Measurements from ENCODE around the gene DGKB. TPM values are rescaled to one million over a fixed set of nuclear protein-coding genes. Genes with fewer than 3 reads are reported as not detected.

DGKB gene
- total RNA-seq, 1 experiment from 2014 or later: not detected

DNA sequence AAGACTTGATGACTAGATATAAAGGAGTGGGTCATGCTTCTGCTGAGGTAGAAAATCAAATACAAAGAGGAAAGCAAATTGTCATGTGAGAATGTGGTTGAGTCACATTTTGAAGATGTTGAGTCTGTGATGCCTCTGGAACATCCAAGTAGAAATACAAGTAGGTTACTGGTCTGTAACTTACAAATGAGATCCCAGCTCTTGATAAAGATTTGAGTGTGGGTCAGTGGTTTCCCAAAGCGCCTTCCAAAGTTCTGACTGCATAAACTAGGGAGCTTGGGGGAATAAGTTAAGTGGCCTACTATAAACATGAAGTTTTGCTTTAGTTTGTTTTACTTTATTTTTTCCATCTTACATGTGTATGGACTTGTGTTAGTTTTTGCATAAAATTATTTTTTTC lies 768.8 kb downstream of the DGKB start:
- POLR2A ChIA-PET (ENCODE audit: low non-redundant PET): no interaction called here
- intact Hi-C loops (cut with micrococcal nuclease; ENCODE audit: unreplicated experiment): no loop called here

DNA sequence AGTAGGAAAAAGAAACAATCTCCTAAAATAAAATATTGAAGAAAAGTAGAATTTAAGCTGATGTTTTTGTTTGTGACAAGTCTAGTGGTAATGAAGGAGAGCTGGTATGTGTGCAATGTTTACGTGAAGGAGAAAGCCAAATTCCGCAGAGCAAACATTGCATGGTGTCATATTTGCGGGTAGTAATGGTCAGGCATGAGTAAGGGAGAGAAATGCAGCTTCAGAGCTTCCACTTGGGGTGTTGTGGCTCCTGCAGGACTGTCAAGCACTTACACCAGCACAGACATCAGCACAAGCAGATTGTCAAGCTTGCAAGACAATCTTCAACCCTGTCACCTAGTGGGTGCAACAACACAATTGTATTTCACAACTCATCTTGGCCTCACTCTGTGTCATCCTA lies 776.6 kb downstream of the DGKB start:
- Histone ChIP-seq H3K4me3 (ENCODE audit: low read depth, low read length, poor library complexity, severe bottlenecking) (no peak overlapping the region), H3K27me3 (replicated peaks; ENCODE audit: insufficient read depth, low read depth, low read length, poor library complexity) (no peaks in the 10 kb centered on the region), H3K9me3 (ENCODE audit: low read depth, low read length, poor library complexity, severe bottlenecking) (no peaks in the 10 kb centered on the region), H3K4me1 (ENCODE audit: insufficient read depth, low read length, poor library complexity, severe bottlenecking) (no peaks in the 10 kb centered on the region), H3K36me3 (ENCODE audit: insufficient read depth, low read length, poor library complexity, severe bottlenecking) (no peaks in the 10 kb centered on the region), H3K27ac (ENCODE audit: low read depth, low read length, poor library complexity, severe bottlenecking) (no peak overlapping the region)
- BruUV-seq (replicated peaks): no TSS peak
- no peak for TF ChIP-seq EZH2 (IDR thresholded peaks at IDR 0.05; ENCODE audit: borderline replicate concordance, low read depth, low read length, poor library complexity, severe bottlenecking)
- TF ChIP-seq, protein P1, sequence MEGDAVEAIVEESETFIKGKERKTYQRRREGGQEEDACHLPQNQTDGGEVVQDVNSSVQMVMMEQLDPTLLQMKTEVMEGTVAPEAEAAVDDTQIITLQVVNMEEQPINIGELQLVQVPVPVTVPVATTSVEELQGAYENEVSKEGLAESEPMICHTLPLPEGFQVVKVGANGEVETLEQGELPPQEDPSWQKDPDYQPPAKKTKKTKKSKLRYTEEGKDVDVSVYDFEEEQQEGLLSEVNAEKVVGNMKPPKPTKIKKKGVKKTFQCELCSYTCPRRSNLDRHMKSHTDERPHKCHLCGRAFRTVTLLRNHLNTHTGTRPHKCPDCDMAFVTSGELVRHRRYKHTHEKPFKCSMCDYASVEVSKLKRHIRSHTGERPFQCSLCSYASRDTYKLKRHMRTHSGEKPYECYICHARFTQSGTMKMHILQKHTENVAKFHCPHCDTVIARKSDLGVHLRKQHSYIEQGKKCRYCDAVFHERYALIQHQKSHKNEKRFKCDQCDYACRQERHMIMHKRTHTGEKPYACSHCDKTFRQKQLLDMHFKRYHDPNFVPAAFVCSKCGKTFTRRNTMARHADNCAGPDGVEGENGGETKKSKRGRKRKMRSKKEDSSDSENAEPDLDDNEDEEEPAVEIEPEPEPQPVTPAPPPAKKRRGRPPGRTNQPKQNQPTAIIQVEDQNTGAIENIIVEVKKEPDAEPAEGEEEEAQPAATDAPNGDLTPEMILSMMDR (conservative IDR thresholded peaks at IDR 0.05; ENCODE audit: low read depth, low read length): no peak
- intact Hi-C loops (cut with micrococcal nuclease; ENCODE audit: unreplicated experiment): no loop called here
- CTCF ChIA-PET: no interaction called here
- DNase-seq (ENCODE audit: low spot score): no peak
- POLR2A ChIA-PET (ENCODE audit: low non-redundant PET): no interaction called here

More for the DNA sequence above, 768.8 kb downstream of the DGKB start:
- BruUV-seq (replicated peaks): no TSS peak
- H3K36me3 ChIP-seq (ENCODE audit: insufficient read depth, low read length, poor library complexity, severe bottlenecking): no peaks in the 10 kb centered on the region
- CTCF ChIA-PET: no interaction called here
- no peak for TF ChIP-seq EZH2 (IDR thresholded peaks at IDR 0.05; ENCODE audit: borderline replicate concordance, low read depth, low read length, poor library complexity, severe bottlenecking)
- TF ChIP-seq, protein P1 (conservative IDR thresholded peaks at IDR 0.05; ENCODE audit: low read depth, low read length): no peak
- no peak for DNase-seq (ENCODE audit: low spot score)
- no peaks in the 10 kb centered on the region for H3K4me1 ChIP-seq (ENCODE audit: insufficient read depth, low read length, poor library complexity, severe bottlenecking)
- no peaks in the 10 kb centered on the region for H3K9me3 ChIP-seq (ENCODE audit: low read depth, low read length, poor library complexity, severe bottlenecking)
- H3K27me3 ChIP-seq (replicated peaks; ENCODE audit: insufficient read depth, low read depth, low read length, poor library complexity): no peaks in the 10 kb centered on the region
- H3K27ac ChIP-seq (ENCODE audit: low read depth, low read length, poor library complexity, severe bottlenecking): no peak overlapping the region
- H3K4me3 ChIP-seq (ENCODE audit: low read depth, low read length, poor library complexity, severe bottlenecking): no peak overlapping the region

DNA sequence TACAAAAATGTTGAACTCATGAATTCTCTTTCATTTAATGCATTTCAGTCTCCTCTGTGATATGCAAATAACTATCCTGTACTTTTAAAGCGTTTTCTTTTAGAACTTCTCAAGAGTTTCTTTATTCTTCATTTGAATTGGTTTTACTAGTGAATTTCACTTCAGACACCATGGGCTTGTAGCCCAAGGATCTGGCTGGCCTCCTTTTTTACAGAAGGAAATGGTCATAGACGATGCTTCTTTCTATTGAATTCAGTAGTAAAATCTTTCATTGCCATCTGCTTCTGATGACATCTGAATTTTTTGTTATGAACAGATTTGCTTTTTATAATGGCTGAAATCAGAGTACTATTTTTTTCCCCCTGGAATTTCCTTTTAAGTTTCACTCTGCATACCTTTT lies 777.8 kb downstream of the DGKB start:
- no peaks in the 10 kb centered on the region for H3K9me3 ChIP-seq (ENCODE audit: low read depth, low read length, poor library complexity, severe bottlenecking)
- H3K4me1 ChIP-seq (ENCODE audit: insufficient read depth, low read length, poor library complexity, severe bottlenecking): no peaks in the 10 kb centered on the region
- no TSS peak for BruUV-seq (replicated peaks)
- ChIA-PET CTCF (no interaction called here), POLR2A (ENCODE audit: low non-redundant PET) (no interaction called here)
- no peak for DNase-seq (ENCODE audit: low spot score)
- TF ChIP-seq, protein P1 (conservative IDR thresholded peaks at IDR 0.05; ENCODE audit: low read depth, low read length): no peak
- no peak for TF ChIP-seq EZH2 (IDR thresholded peaks at IDR 0.05; ENCODE audit: borderline replicate concordance, low read depth, low read length, poor library complexity, severe bottlenecking)
- no peaks in the 10 kb centered on the region for H3K36me3 ChIP-seq (ENCODE audit: insufficient read depth, low read length, poor library complexity, severe bottlenecking)
- H3K4me3 ChIP-seq (ENCODE audit: low read depth, low read length, poor library complexity, severe bottlenecking): no peak overlapping the region
- no peak overlapping the region for H3K27ac ChIP-seq (ENCODE audit: low read depth, low read length, poor library complexity, severe bottlenecking)
- intact Hi-C loops (cut with micrococcal nuclease; ENCODE audit: unreplicated experiment): no loop called here
- no peaks in the 10 kb centered on the region for H3K27me3 ChIP-seq (replicated peaks; ENCODE audit: insufficient read depth, low read depth, low read length, poor library complexity)
